GM12864 (cell line): ENCODE measurements around the gene MOSMO.

Experiments used
- DNase-seq: peaks from one replicate; pipeline ENCODE4 v3.0.0-alpha.2; 2011; ENCODE audit warnings: low read depth
- H3K4me3 ChIP-seq: 2 replicates; pipeline ENCODE4 v1.5.1; 2011; ENCODE audit warnings: mild to moderate bottlenecking, low read depth, low read length, control low read depth
- CTCF ChIP-seq: IDR thresholded peaks from 2 replicates; pipeline ENCODE4 v1.5.1; 2011; ENCODE audit warnings: low read depth, mild to moderate bottlenecking, moderate library complexity, low read length, control low read depth, inconsistent platforms; ENCODE audit errors: missing control alignments

The MOSMO gene

GRCh38 chr16:22008215-22009059, 526 bp downstream of the MOSMO start:
- no peak for DNase-seq
- no peak for TF ChIP-seq CTCF
- peak overlapping the region; percentile 96 for H3K4me3 ChIP-seq

- no peak for DNase-seq
- no peak for TF ChIP-seq CTCF
- H3K4me3 ChIP-seq = no peak overlapping the region
Measured at GRCh38 chr16:22010902-22011301, 3.0 kb downstream of the MOSMO start.

GRCh38 chr16:22012241-22012640, 4.3 kb downstream of the MOSMO start:
- no peak overlapping the region for H3K4me3 ChIP-seq
- no peak for DNase-seq
- no peak for TF ChIP-seq CTCF

GRCh38 chr16:22013486-22013885, 5.6 kb downstream of the MOSMO start:
- no peak for DNase-seq
- TF ChIP-seq CTCF = no peak
- H3K4me3 ChIP-seq = no peak overlapping the region

- no peak for TF ChIP-seq CTCF
- DNase-seq = no peak
- H3K4me3 ChIP-seq = no peak overlapping the region
Measured at GRCh38 chr16:22014271-22014873, 6.5 kb downstream of the MOSMO start.

- DNase-seq = no peak
- H3K4me3 ChIP-seq = no peak overlapping the region
- TF ChIP-seq CTCF = no peak
Measured at GRCh38 chr16:22016927-22017326, 9.0 kb downstream of the MOSMO start.
